ENCODE results near the gene ADAM10. TPM values are rescaled to one million over a fixed set of nuclear protein-coding genes. Genes with fewer than 3 reads are reported as not detected.

Gene ADAM10
- total and polyA plus RNA-seq, 2 of the 4 experiments (the other 2 are of a cell fraction): 110 to 185 TPM

DNA sequence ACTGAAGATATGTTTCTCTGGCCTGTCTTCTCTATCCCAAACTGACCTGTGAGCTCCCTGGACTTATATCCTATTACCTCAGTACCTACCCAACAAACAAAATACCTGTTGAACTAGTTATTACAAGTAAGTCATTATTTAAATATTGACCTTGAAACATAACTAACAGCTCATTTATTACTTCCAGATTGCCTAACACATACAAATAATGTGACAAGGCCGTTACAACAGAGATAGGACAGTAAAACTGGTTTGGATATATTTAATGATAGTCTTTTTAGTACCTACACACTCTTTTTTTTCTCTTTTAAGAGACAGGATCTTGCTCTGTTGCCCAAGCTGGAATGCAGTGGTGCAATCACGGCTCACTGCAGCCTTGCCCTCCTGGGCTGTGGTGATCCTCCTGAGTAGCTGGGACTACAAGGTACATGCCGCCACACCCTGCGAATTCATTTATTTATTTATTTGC lies 145.0 kb downstream of the ADAM10 start:
- H2BK20ac ChIP-seq (ENCODE audit: low read depth, low read length): no peak overlapping the region
- no peaks in the 10 kb centered on the region for H3K27me3 ChIP-seq (ENCODE audit: control insufficient read depth, insufficient read depth, low read length)
- no peak overlapping the region for H3K27ac ChIP-seq (ENCODE audit: insufficient read depth, low read length)
- CTCF ChIA-PET: no interaction called here
- no peak overlapping the region for H3K14ac ChIP-seq (replicated peaks; ENCODE audit: low read depth, low read length)
- H3K23ac ChIP-seq (ENCODE audit: low read depth, low read length): no peak overlapping the region
- in situ Hi-C loops (cut with MboI; ENCODE audit: low sequenced_read_pairs) (no loop called here), dilution Hi-C loops (cut with HindIII; ENCODE audit: low sequenced_read_pairs, unreplicated experiment) (no loop called here), intact Hi-C loops (cut with micrococcal nuclease) (no loop called here)
- no peak overlapping the region for H3K18ac ChIP-seq (ENCODE audit: low read depth, low read length)
- H2AK9ac ChIP-seq (replicated peaks; ENCODE audit: low read depth, low read length, poor library complexity): no peak overlapping the region
- POLR2A ChIA-PET (ENCODE audit: unreplicated experiment): no interaction called here
- no peak overlapping the region for H4K91ac ChIP-seq (ENCODE audit: insufficient read depth, low read depth, low read length)
- peaks cover 21 to 45% of the 10 kb centered on the region in 2 experiments for H3K79me1 ChIP-seq (ENCODE audit: low read depth in 1 of 2, low read length in 2 of 2)
- H3K4me1 ChIP-seq (ENCODE audit: control insufficient read depth, insufficient read depth, low read length): peaks cover 5% of the 10 kb centered on the region
- no peak overlapping the region for H3K4me3 ChIP-seq (ENCODE audit: insufficient read depth, low read depth, low read length)
- H2AFZ ChIP-seq (replicated peaks; ENCODE audit: low read length, poor library complexity): no peak overlapping the region
- DNase-seq: no peak
- H2BK15ac ChIP-seq (ENCODE audit: low read depth, low read length): no peak overlapping the region
- peaks cover 5% of the 10 kb centered on the region for H3K36me3 ChIP-seq (ENCODE audit: control insufficient read depth, insufficient read depth, low read length)
- H3K56ac ChIP-seq (ENCODE audit: extremely low read depth, insufficient read depth, low read length): no peak overlapping the region
- no peak for ATAC-seq (ENCODE audit: low read depth)
- no peak overlapping the region for H3K9ac ChIP-seq (ENCODE audit: low read depth, low read length)
- TF ChIP-seq SMC3 (IDR thresholded peaks at IDR 0.05; ENCODE audit: low read depth, low read length) (no peak), MAFK (IDR thresholded peaks at IDR 0.05; ENCODE audit: low read depth, low read length) (no peak), POLR2A (IDR thresholded peaks at IDR 0.05; ENCODE audit: low read depth, low read length) (no peak), RFX5 (IDR thresholded peaks at IDR 0.05; ENCODE audit: low read depth, low read length) (no peak), FOS (IDR thresholded peaks at IDR 0.05; ENCODE audit: low read depth, low read length) (no peak), MAZ (IDR thresholded peaks at IDR 0.05; ENCODE audit: borderline replicate concordance, low read depth, low read length) (no peak), CHD1 (IDR thresholded peaks at IDR 0.05; ENCODE audit: low read depth, low read length) (no peak), RAD21 (IDR thresholded peaks at IDR 0.05; ENCODE audit: low read length) (no peak), MXI1 (IDR thresholded peaks at IDR 0.05; ENCODE audit: borderline replicate concordance, low read depth, low read length) (no peak), BHLHE40 (IDR thresholded peaks at IDR 0.05; ENCODE audit: low read depth, low read length) (no peak), CEBPB (IDR thresholded peaks at IDR 0.05; ENCODE audit: low read depth, low read length) (no peak), RCOR1 (IDR thresholded peaks at IDR 0.05; ENCODE audit: insufficient replicate concordance, low read length) (no peak), NFE2L2 (IDR thresholded peaks at IDR 0.05; ENCODE audit: low read depth, low read length) (no peak)
- TF ChIP-seq, protein P1, sequence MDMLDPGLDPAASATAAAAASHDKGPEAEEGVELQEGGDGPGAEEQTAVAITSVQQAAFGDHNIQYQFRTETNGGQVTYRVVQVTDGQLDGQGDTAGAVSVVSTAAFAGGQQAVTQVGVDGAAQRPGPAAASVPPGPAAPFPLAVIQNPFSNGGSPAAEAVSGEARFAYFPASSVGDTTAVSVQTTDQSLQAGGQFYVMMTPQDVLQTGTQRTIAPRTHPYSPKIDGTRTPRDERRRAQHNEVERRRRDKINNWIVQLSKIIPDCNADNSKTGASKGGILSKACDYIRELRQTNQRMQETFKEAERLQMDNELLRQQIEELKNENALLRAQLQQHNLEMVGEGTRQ (IDR thresholded peaks at IDR 0.05; ENCODE audit: low read depth, low read length): no peak
- TF ChIP-seq, protein P2, sequence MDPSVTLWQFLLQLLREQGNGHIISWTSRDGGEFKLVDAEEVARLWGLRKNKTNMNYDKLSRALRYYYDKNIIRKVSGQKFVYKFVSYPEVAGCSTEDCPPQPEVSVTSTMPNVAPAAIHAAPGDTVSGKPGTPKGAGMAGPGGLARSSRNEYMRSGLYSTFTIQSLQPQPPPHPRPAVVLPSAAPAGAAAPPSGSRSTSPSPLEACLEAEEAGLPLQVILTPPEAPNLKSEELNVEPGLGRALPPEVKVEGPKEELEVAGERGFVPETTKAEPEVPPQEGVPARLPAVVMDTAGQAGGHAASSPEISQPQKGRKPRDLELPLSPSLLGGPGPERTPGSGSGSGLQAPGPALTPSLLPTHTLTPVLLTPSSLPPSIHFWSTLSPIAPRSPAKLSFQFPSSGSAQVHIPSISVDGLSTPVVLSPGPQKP (IDR thresholded peaks at IDR 0.05; ENCODE audit: borderline replicate concordance, low read depth, low read length): no peak
- TF ChIP-seq, protein P3, sequence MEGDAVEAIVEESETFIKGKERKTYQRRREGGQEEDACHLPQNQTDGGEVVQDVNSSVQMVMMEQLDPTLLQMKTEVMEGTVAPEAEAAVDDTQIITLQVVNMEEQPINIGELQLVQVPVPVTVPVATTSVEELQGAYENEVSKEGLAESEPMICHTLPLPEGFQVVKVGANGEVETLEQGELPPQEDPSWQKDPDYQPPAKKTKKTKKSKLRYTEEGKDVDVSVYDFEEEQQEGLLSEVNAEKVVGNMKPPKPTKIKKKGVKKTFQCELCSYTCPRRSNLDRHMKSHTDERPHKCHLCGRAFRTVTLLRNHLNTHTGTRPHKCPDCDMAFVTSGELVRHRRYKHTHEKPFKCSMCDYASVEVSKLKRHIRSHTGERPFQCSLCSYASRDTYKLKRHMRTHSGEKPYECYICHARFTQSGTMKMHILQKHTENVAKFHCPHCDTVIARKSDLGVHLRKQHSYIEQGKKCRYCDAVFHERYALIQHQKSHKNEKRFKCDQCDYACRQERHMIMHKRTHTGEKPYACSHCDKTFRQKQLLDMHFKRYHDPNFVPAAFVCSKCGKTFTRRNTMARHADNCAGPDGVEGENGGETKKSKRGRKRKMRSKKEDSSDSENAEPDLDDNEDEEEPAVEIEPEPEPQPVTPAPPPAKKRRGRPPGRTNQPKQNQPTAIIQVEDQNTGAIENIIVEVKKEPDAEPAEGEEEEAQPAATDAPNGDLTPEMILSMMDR (conservative IDR thresholded peaks at IDR 0.05; ENCODE audit: low read depth, low read length): no peak
- WGBS, 2 experiments (ENCODE audit: extremely low coverage in 2 of 2, insufficient read length in 1 of 2): no CpG with 5 or more reads among the region's 4 CpGs
- no peaks in the 10 kb centered on the region for H3K9me3 ChIP-seq (ENCODE audit: control insufficient read depth, insufficient read depth, low read length)
- peaks cover 3% of the 10 kb centered on the region; the same call in 1 of the 2 replicates for H4K20me1 ChIP-seq (ENCODE audit: insufficient read depth, low read length)
- H2BK5ac ChIP-seq (ENCODE audit: low read depth, low read length, poor library complexity, severe bottlenecking): no peak overlapping the region
- H3K4ac ChIP-seq (ENCODE audit: low read depth, low read length): no peak overlapping the region
- no peak overlapping the region for H4K5ac ChIP-seq (ENCODE audit: low read depth, low read length)
- no peak overlapping the region for H2BK120ac ChIP-seq (ENCODE audit: low read depth, low read length)
- H2AK5ac ChIP-seq (ENCODE audit: low read depth, low read length): no peak overlapping the region
- no TSS peak for BruUV-seq (replicated peaks)
- H3K9me1 ChIP-seq (ENCODE audit: insufficient read depth, low read length): peaks cover 2% of the 10 kb centered on the region
- H3K4me2 ChIP-seq (ENCODE audit: low read depth, low read length): no peak overlapping the region
- H4K8ac ChIP-seq (ENCODE audit: low read depth in 2 of 2, low read length in 2 of 2): no peak overlapping the region
